GM19043 (cell line): ENCODE data around the gene MYO19.
A peak's percentile ranks its signal among the peaks of the same experiment; 100 is the strongest.

Experiments used
- ATAC-seq: cut with Tn5 transposase; IDR thresholded peaks from one replicate; pipeline ENCODE4 v1.9.1; 2021; ENCODE audit warnings: low read depth; ENCODE audit not compliant: unreplicated experiment

MYO19 gene

GRCh38 chr17:36534840-36535668, at the start of gene MYO19, which contains the start of gene PIGW:
Gene MYO19, minus strand, starts transcription at chr17:36534868. Its CDS starts 2,330 bp downstream, at chr17:36532538.
Gene PIGW, plus strand, starts transcription at chr17:36534987. Its CDS starts 2,115 bp downstream, at chr17:36537102.
- peak; percentile 68 for ATAC-seq

GRCh38 chr17:36583787-36584186, 49.1 kb upstream of the MYO19 start:
- ATAC-seq, result no peak

- ATAC-seq, result no peak
Measured at GRCh38 chr17:36578671-36579070, 44.0 kb upstream of the MYO19 start.

- no peak for ATAC-seq
Measured at GRCh38 chr17:36576793-36577192, 42.1 kb upstream of the MYO19 start.

- ATAC-seq, result no peak
Measured at GRCh38 chr17:36575028-36575427, 40.4 kb upstream of the MYO19 start.

- no peak for ATAC-seq
Measured at GRCh38 chr17:36566081-36566480, 31.4 kb upstream of the MYO19 start.

- ATAC-seq, result no peak
Measured at GRCh38 chr17:36553459-36553858, 18.8 kb upstream of the MYO19 start.

- no peak for ATAC-seq
Measured at GRCh38 chr17:36550491-36551417, 16.1 kb upstream of the MYO19 start.

GRCh38 chr17:36547776-36548175, 13.1 kb upstream of the MYO19 start:
- no peak for ATAC-seq

- ATAC-seq, result no peak
Measured at GRCh38 chr17:36546418-36547093, 11.9 kb upstream of the MYO19 start.

- ATAC-seq, result peak; percentile 56
Measured at GRCh38 chr17:36545465-36546417, 11.1 kb upstream of the MYO19 start.

GRCh38 chr17:36545077-36545464, 10.4 kb upstream of the MYO19 start:
- ATAC-seq, result peak; percentile 11

GRCh38 chr17:36544307-36545076, 9.8 kb upstream of the MYO19 start, which contains the start of gene GGNBP2:
Gene GGNBP2, plus strand, starts transcription at chr17:36544919. Its CDS starts 806 bp downstream, at chr17:36545725.
- ATAC-seq, result peak; percentile 38

GRCh38 chr17:36544044-36544306, 9.3 kb upstream of the MYO19 start:
- ATAC-seq, result no peak

GRCh38 chr17:36542755-36543154, 8.1 kb upstream of the MYO19 start:
- no peak for ATAC-seq

- no peak for ATAC-seq
Measured at GRCh38 chr17:36540696-36541095, 6.0 kb upstream of the MYO19 start.

- no peak for ATAC-seq
Measured at GRCh38 chr17:36535669-36536081, 1.0 kb upstream of the MYO19 start.

GRCh38 chr17:36533935-36534839, 481 bp downstream of the MYO19 start:
- no peak for ATAC-seq
